Smooth muscle cell (in vitro differentiated cells): Measurements from ENCODE around the gene LRMDA. TPM values are rescaled to one million over a fixed set of nuclear protein-coding genes. Genes with fewer than 3 reads are reported as not detected.

Experiments
- DNase-seq: peaks from one replicate; lab custom pipeline; 2025; ENCODE audit not compliant: unreplicated experiment; lab: John Stamatoyannopoulos, UW
- H2AFZ ChIP-seq: fragments of 200-600 bp; sonication (generic); 2 replicates; pipeline ENCODE4 v1.6.0; 2016; ENCODE audit warnings: antibody characterized with exemption, low read depth, mild to moderate bottlenecking
- H3F3A ChIP-seq: fragments of 200-600 bp; sonication (generic); 2 replicates; pipeline ENCODE4 v1.6.0; 2017; ENCODE audit warnings: antibody characterized with exemption, low read depth
- H3K27ac ChIP-seq: fragments of 200-600 bp; sonication (generic); 2 replicates; pipeline ENCODE4 v1.5.1; 2016; ENCODE audit warnings: low read depth, mild to moderate bottlenecking
- H3K27me3 ChIP-seq: fragments of 200-600 bp; sonication (generic); 2 replicates; pipeline ENCODE4 v1.6.1; 2016; ENCODE audit warnings: low read depth, mild to moderate bottlenecking
- H3K36me3 ChIP-seq: fragments of 200-600 bp; sonication (generic); 2 replicates; pipeline ENCODE4 v1.5.1; 2016; ENCODE audit warnings: low read depth
- H3K4me1 ChIP-seq: fragments of 200-600 bp; sonication (generic); 2 replicates; pipeline ENCODE4 v1.5.1; 2016; ENCODE audit warnings: low read depth
- H3K4me2 ChIP-seq: fragments of 200-600 bp; sonication (generic); 2 replicates; pipeline ENCODE4 v1.6.0; 2016; ENCODE audit warnings: mild to moderate bottlenecking
- H3K4me3 ChIP-seq: fragments of 200-600 bp; sonication (generic); 2 replicates; pipeline ENCODE4 v1.5.1; 2016; ENCODE audit warnings: mild to moderate bottlenecking
- H3K79me2 ChIP-seq: fragments of 200-600 bp; sonication (generic); 2 replicates; pipeline ENCODE4 v1.6.0; 2016; ENCODE audit warnings: low read depth, mild to moderate bottlenecking
- H3K9ac ChIP-seq: fragments of 200-600 bp; sonication (generic); 2 replicates; pipeline ENCODE4 v1.6.0; 2016; ENCODE audit warnings: low read depth
- H3K9me3 ChIP-seq: fragments of 200-600 bp; sonication (generic); replicated peaks from 2 replicates; pipeline ENCODE4 v1.5.1; 2016; ENCODE audit warnings: low read depth
- H4K20me1 ChIP-seq: fragments of 200-600 bp; sonication (generic); 2 replicates; pipeline ENCODE4 v1.6.0; 2016; ENCODE audit warnings: low read depth
- CTCF ChIP-seq: fragments of 200-600 bp; sonication (generic); IDR thresholded peaks from 2 replicates; pipeline ENCODE4 v1.5.1; 2017; ENCODE audit warnings: borderline replicate concordance, mild to moderate bottlenecking, antibody characterized with exemption; ENCODE audit not compliant: insufficient read depth, poor library complexity, severe bottlenecking
- WGBS: methylation state at CpG from one replicate; pipeline ENCODE4 v1.1.7; 2016; ENCODE audit warnings: low lambda C conversion rate; 5-methylcytosine and 5-hydroxymethylcytosine counted together
- polyA plus RNA-seq: library from polyadenylated mRNA; unstranded; fragments of >200 nt; fragmentation: Nextera tagmentation; extraction: Ambion mirVana; gene quantifications from 2 replicates; pipeline ENCODE4 v1.2.1, GENCODE V29; 2016
- total RNA-seq: library from RNA; depleted of rRNA; stranded (reverse); fragments of >200 nt; gene quantifications from 2 replicates; pipeline ENCODE4 v1.2.3, GENCODE V29; 2014

Gene LRMDA
- total and polyA plus RNA-seq, 2 experiments from 2014 or later: 1.5 to 1.6 TPM

GRCh38 chr10:76136961-76137360 lies 705.5 kb downstream of the LRMDA start:
- Histone ChIP-seq H4K20me1 (no peaks in the 10 kb centered on the region), H3K4me2 (no peak overlapping the region), H3K4me3 (no peak overlapping the region), H3F3A (no peaks in the 10 kb centered on the region), H3K9ac (no peak overlapping the region), H3K9me3 (no peaks in the 10 kb centered on the region), H3K4me1 (peaks cover 9% of the 10 kb centered on the region), H2AFZ (no peak overlapping the region), H3K79me2 (no peaks in the 10 kb centered on the region), H3K36me3 (no peaks in the 10 kb centered on the region), H3K27ac (no peak overlapping the region), H3K27me3 (peaks cover 5% of the 10 kb centered on the region)
- WGBS: 94% methylated on average over 4 of the region's 4 CpGs
- no peak for DNase-seq
- no peak for TF ChIP-seq CTCF

GRCh38 chr10:76138286-76138685 lies 706.9 kb downstream of the LRMDA start:
- WGBS: 99% methylated on average over 2 of the region's 2 CpGs
- Histone ChIP-seq H3K4me1 (peaks cover 9% of the 10 kb centered on the region), H3K27ac (no peak overlapping the region), H3K36me3 (no peaks in the 10 kb centered on the region), H3K4me2 (no peak overlapping the region), H3K9ac (no peak overlapping the region), H3K79me2 (no peaks in the 10 kb centered on the region), H3K4me3 (no peak overlapping the region), H2AFZ (no peak overlapping the region), H4K20me1 (no peaks in the 10 kb centered on the region), H3K9me3 (no peaks in the 10 kb centered on the region), H3K27me3 (peaks cover 5% of the 10 kb centered on the region), H3F3A (no peaks in the 10 kb centered on the region)
- DNase-seq: no peak
- no peak for TF ChIP-seq CTCF

GRCh38 chr10:76138906-76139305 lies 707.5 kb downstream of the LRMDA start:
- peaks cover 5% of the 10 kb centered on the region for H3K27me3 ChIP-seq

More at GRCh38 chr10:76138906-76139305, 707.5 kb downstream of the LRMDA start:
- H3F3A ChIP-seq: no peaks in the 10 kb centered on the region
- H3K9ac ChIP-seq: no peak overlapping the region
- H3K4me1 ChIP-seq: peaks cover 4% of the 10 kb centered on the region
- H3K9me3 ChIP-seq: no peaks in the 10 kb centered on the region
- no peak overlapping the region for H3K4me2 ChIP-seq
- H3K27ac ChIP-seq: no peak overlapping the region
- H3K79me2 ChIP-seq: no peaks in the 10 kb centered on the region
- no peak for DNase-seq
- no peak for TF ChIP-seq CTCF
- H2AFZ ChIP-seq: no peak overlapping the region
- no peaks in the 10 kb centered on the region for H4K20me1 ChIP-seq
- no peaks in the 10 kb centered on the region for H3K36me3 ChIP-seq
- no peak overlapping the region for H3K4me3 ChIP-seq
- 69% methylated on average over 3 of the region's 3 CpGs for WGBS
